Amygdala (tissue), 56 donors: ENCODE data around the gene BABAM1.
"Not testable (repeated sequence)": the region's sequence is repeated elsewhere in the genome, so short reads cannot be mapped to it uniquely, and the experiment has no call there.

Experiments
- DNase-seq, 56 donors: peaks; one replicate each; lab custom pipeline; 2025; lab: John Stamatoyannopoulos, UW

The BABAM1 gene

GRCh38 chr19:17264641-17264979 is 2.6 kb upstream of the BABAM1 start, which contains the start of gene USHBP1:
Gene USHBP1, minus strand, starts transcription at chr19:17264745. Its CDS starts 446 bp downstream, at chr19:17264299.
- DNase-seq = no peak

GRCh38 chr19:17266026-17266425 is 1.2 kb upstream of the BABAM1 start:
- no peak for DNase-seq

- DNase-seq = no peak
Observed at GRCh38 chr19:17266589-17266974, 661 bp upstream of the BABAM1 start.

GRCh38 chr19:17268754-17269153 is 1.5 kb downstream of the BABAM1 start:
- DNase-seq = no peak

GRCh38 chr19:17274892-17275291 is 7.6 kb downstream of the BABAM1 start:
- DNase-seq = not testable (repeated sequence)

GRCh38 chr19:17275441-17276175 is 8.4 kb downstream of the BABAM1 start:
- no peak for DNase-seq

- DNase-seq = no peak
Observed at GRCh38 chr19:17279436-17279835, 12.2 kb downstream of the BABAM1 start.

GRCh38 chr19:17281391-17282304 is 14.4 kb downstream of the BABAM1 start, which contains the start of gene ANKLE1:
Gene ANKLE1, plus strand, starts transcription at chr19:17281901. Its CDS starts 20 bp downstream, at chr19:17281921.
- peak in 12 of 56 donors; percentile 1 to 52 (median 10) for DNase-seq

- peak in 49 of 56 donors; percentile 6 to 85 (median 37) for DNase-seq
Observed at GRCh38 chr19:17282488-17283125, 15.4 kb downstream of the BABAM1 start.

GRCh38 chr19:17283504-17283996 is 16.3 kb downstream of the BABAM1 start:
- DNase-seq = no peak

GRCh38 chr19:17285415-17286135 is 18.3 kb downstream of the BABAM1 start:
- DNase-seq = no peak

GRCh38 chr19:17286263-17286662 is 19.0 kb downstream of the BABAM1 start:
- DNase-seq = no peak

GRCh38 chr19:17286752-17287151 is 19.5 kb downstream of the BABAM1 start:
- no peak for DNase-seq

- DNase-seq = peak in 19 of 56 donors; percentile 0 to 47 (median 21)
Observed at GRCh38 chr19:17289489-17289888, 22.2 kb downstream of the BABAM1 start.

GRCh38 chr19:17292301-17293074 is 25.2 kb downstream of the BABAM1 start:
- DNase-seq = peak in 28 of 56 donors; percentile 2 to 56 (median 22)

GRCh38 chr19:17293605-17294004 is 26.4 kb downstream of the BABAM1 start:
- DNase-seq = no peak

- peak in 1 of 56 donors; percentile 31 for DNase-seq
Observed at GRCh38 chr19:17294051-17294891, 27.0 kb downstream of the BABAM1 start.

- DNase-seq = not testable (repeated sequence)
Observed at GRCh38 chr19:17295551-17295950, 28.3 kb downstream of the BABAM1 start.
